Measurements from ENCODE around the gene SYNDIG1.

SYNDIG1 gene

GRCh38 chr20:24598346-24598745 is 128.9 kb downstream of the SYNDIG1 start:
- POLR2A ChIA-PET, result no interaction called here
- CTCF ChIA-PET, result no interaction called here
- TF ChIP-seq FOXA1 (IDR thresholded peaks at IDR 0.05) (no peak), ARNT (IDR thresholded peaks at IDR 0.05) (no peak), ELF4 (IDR thresholded peaks at IDR 0.05) (no peak), PKNOX1 (IDR thresholded peaks at IDR 0.05) (no peak), HDGF (IDR thresholded peaks at IDR 0.05; ENCODE audit: borderline replicate concordance) (no peak), FOXM1 (IDR thresholded peaks at IDR 0.05; ENCODE audit: borderline replicate concordance) (no peak), SUZ12 (IDR thresholded peaks at IDR 0.05) (no peak), BHLHE40 (IDR thresholded peaks at IDR 0.05; ENCODE audit: borderline replicate concordance) (no peak), CTBP1 (IDR thresholded peaks at IDR 0.05; ENCODE audit: borderline replicate concordance) (no peak), NFRKB (IDR thresholded peaks at IDR 0.05) (no peak), LEF1 (IDR thresholded peaks at IDR 0.05; ENCODE audit: borderline replicate concordance) (no peak)
- DNase-seq (ENCODE audit: extremely low spot score), result no peak

- no peak for DNase-seq (ENCODE audit: extremely low spot score)
- TF ChIP-seq HDGF (IDR thresholded peaks at IDR 0.05; ENCODE audit: borderline replicate concordance), result no peak
- TF ChIP-seq SUZ12 (IDR thresholded peaks at IDR 0.05), result no peak
- TF ChIP-seq CTBP1 (IDR thresholded peaks at IDR 0.05; ENCODE audit: borderline replicate concordance), result no peak
- no peak for TF ChIP-seq L3MBTL2 (conservative IDR thresholded peaks at IDR 0.05)
- TF ChIP-seq FOXA1 (IDR thresholded peaks at IDR 0.05), result no peak
- no peak for TF ChIP-seq FOXM1 (IDR thresholded peaks at IDR 0.05; ENCODE audit: borderline replicate concordance)
- ChIA-PET CTCF (no interaction called here), POLR2A (no interaction called here)
These were observed 129.6 kb downstream of the SYNDIG1 start for GRCh38 chr20:24598996-24599395.

GRCh38 chr20:24600012-24600411 is 130.6 kb downstream of the SYNDIG1 start:
- POLR2A ChIA-PET, result no interaction called here
- no peak for DNase-seq (ENCODE audit: extremely low spot score)
- no peak for TF ChIP-seq FOXM1 (IDR thresholded peaks at IDR 0.05; ENCODE audit: borderline replicate concordance)
- TF ChIP-seq ELF4 (IDR thresholded peaks at IDR 0.05), result no peak
- no peak for TF ChIP-seq SP1 (IDR thresholded peaks at IDR 0.05)
- no peak for TF ChIP-seq BHLHE40 (IDR thresholded peaks at IDR 0.05; ENCODE audit: borderline replicate concordance)
- TF ChIP-seq NFRKB (IDR thresholded peaks at IDR 0.05), result no peak
- TF ChIP-seq LEF1 (IDR thresholded peaks at IDR 0.05; ENCODE audit: borderline replicate concordance), result no peak
- TF ChIP-seq FOXA1 (IDR thresholded peaks at IDR 0.05), result no peak
- CTCF ChIA-PET, result no interaction called here

GRCh38 chr20:24603454-24603853 is 134.0 kb downstream of the SYNDIG1 start:
- ChIA-PET POLR2A (no interaction called here), CTCF (interaction anchor here (0.6 kb wide), 1 partner anchor 35 kb away, joined by 3 read pairs; no protein-coding TSS in a partner anchor)
- no peak for DNase-seq (ENCODE audit: extremely low spot score)
- TF ChIP-seq FOXK2 (IDR thresholded peaks at IDR 0.05) (no peak), ARNT (IDR thresholded peaks at IDR 0.05) (no peak), TARDBP (IDR thresholded peaks at IDR 0.05) (no peak), FOXM1 (IDR thresholded peaks at IDR 0.05; ENCODE audit: borderline replicate concordance) (no peak), PKNOX1 (IDR thresholded peaks at IDR 0.05) (no peak), SP1 (IDR thresholded peaks at IDR 0.05) (no peak), L3MBTL2 (conservative IDR thresholded peaks at IDR 0.05) (no peak), FOXA1 (IDR thresholded peaks at IDR 0.05) (no peak), ELF4 (IDR thresholded peaks at IDR 0.05) (no peak)

GRCh38 chr20:24604966-24605665 is 135.7 kb downstream of the SYNDIG1 start:
- CTCF ChIA-PET, result interaction anchor here (0.7 kb wide), 1 partner anchor 586 kb away, joined by 3 read pairs; no protein-coding TSS in a partner anchor
- DNase-seq (ENCODE audit: extremely low spot score), result no peak
- POLR2A ChIA-PET, result no interaction called here
- no peak for TF ChIP-seq SUZ12 (IDR thresholded peaks at IDR 0.05)
- no peak for TF ChIP-seq BHLHE40 (IDR thresholded peaks at IDR 0.05; ENCODE audit: borderline replicate concordance)
- TF ChIP-seq SP1 (IDR thresholded peaks at IDR 0.05), result no peak
- TF ChIP-seq CTBP1 (IDR thresholded peaks at IDR 0.05; ENCODE audit: borderline replicate concordance), result no peak
- no peak for TF ChIP-seq ELF4 (IDR thresholded peaks at IDR 0.05)
- TF ChIP-seq PKNOX1 (IDR thresholded peaks at IDR 0.05), result no peak
- TF ChIP-seq L3MBTL2 (conservative IDR thresholded peaks at IDR 0.05), result no peak
- no peak for TF ChIP-seq ARNT (IDR thresholded peaks at IDR 0.05)
- no peak for TF ChIP-seq FOXK2 (IDR thresholded peaks at IDR 0.05)
- TF ChIP-seq FOXM1 (IDR thresholded peaks at IDR 0.05; ENCODE audit: borderline replicate concordance), result no peak
- TF ChIP-seq ZNF384 (IDR thresholded peaks at IDR 0.05), result no peak
- TF ChIP-seq FOXA1 (IDR thresholded peaks at IDR 0.05), result no peak
- no peak for TF ChIP-seq HDGF (IDR thresholded peaks at IDR 0.05; ENCODE audit: borderline replicate concordance)
- TF ChIP-seq TARDBP (IDR thresholded peaks at IDR 0.05), result no peak

- TF ChIP-seq FOXA1 (IDR thresholded peaks at IDR 0.05) (no peak), FOXM1 (IDR thresholded peaks at IDR 0.05; ENCODE audit: borderline replicate concordance) (no peak), L3MBTL2 (conservative IDR thresholded peaks at IDR 0.05) (no peak), BHLHE40 (IDR thresholded peaks at IDR 0.05; ENCODE audit: borderline replicate concordance) (no peak), PKNOX1 (IDR thresholded peaks at IDR 0.05) (no peak), ELF4 (IDR thresholded peaks at IDR 0.05) (no peak), TARDBP (IDR thresholded peaks at IDR 0.05) (no peak), HDGF (IDR thresholded peaks at IDR 0.05; ENCODE audit: borderline replicate concordance) (no peak), SUZ12 (IDR thresholded peaks at IDR 0.05) (no peak), ZNF384 (IDR thresholded peaks at IDR 0.05) (no peak), FOXK2 (IDR thresholded peaks at IDR 0.05) (no peak), LEF1 (IDR thresholded peaks at IDR 0.05; ENCODE audit: borderline replicate concordance) (no peak), NFRKB (IDR thresholded peaks at IDR 0.05) (no peak), CTBP1 (IDR thresholded peaks at IDR 0.05; ENCODE audit: borderline replicate concordance) (no peak), SP1 (IDR thresholded peaks at IDR 0.05) (no peak), ARNT (IDR thresholded peaks at IDR 0.05) (no peak)
- POLR2A ChIA-PET, result no interaction called here
- CTCF ChIA-PET, result interaction anchor here (0.7 kb wide), 1 partner anchor 585 kb away, joined by 3 read pairs; no protein-coding TSS in a partner anchor
- DNase-seq (ENCODE audit: extremely low spot score), result peak; percentile 2
These were observed 136.6 kb downstream of the SYNDIG1 start for GRCh38 chr20:24605937-24606455.
